Kidney (tissue), 14 donors: ENCODE data around the gene CEP55. TPM values are rescaled to one million over a fixed set of nuclear protein-coding genes. Genes with fewer than 3 reads are reported as not detected.

Experiments used
- DNase-seq, 5 donors: peaks; one replicate each; pipeline ENCODE4 v3.0.0-alpha.2; 2013 to 2020
- FAIRE-seq: peaks from 2 replicates; lab custom pipeline; 2012; peaks lifted over from hg19 to GRCh38; lab: Jason Lieb, UNC
- H3K27ac ChIP-seq, 2 donors: one replicate each; pipeline ENCODE4 v1.7.0; 2013; ENCODE audit warnings: low read depth in 2 of 2, low read length in 2 of 2, inconsistent platforms in 1 of 2
- H3K27me3 ChIP-seq: one replicate; pipeline ENCODE4 v1.7.1; 2013; ENCODE audit warnings: low read length, inconsistent platforms; ENCODE audit not compliant: control insufficient read depth, insufficient read depth
- H3K36me3 ChIP-seq, 3 donors: one replicate each; pipeline versions ENCODE4 v1.7.0 to v1.7.1; 2013; ENCODE audit warnings: low read length in 3 of 3, control low read depth in 1 of 3, inconsistent platforms in 1 of 3; ENCODE audit not compliant: insufficient read depth in 3 of 3, control insufficient read depth in 2 of 3
- H3K4me1 ChIP-seq, 3 donors: one replicate each; pipeline versions ENCODE4 v1.7.0 to v1.7.1; 2013; ENCODE audit warnings: low read length in 3 of 3, inconsistent platforms in 1 of 3, low read depth in 1 of 3; ENCODE audit not compliant: control insufficient read depth in 2 of 3, insufficient read depth in 2 of 3
- H3K4me3 ChIP-seq, 3 donors: one replicate each; pipeline versions ENCODE4 v1.7.0 to v1.8.1; 2013; ENCODE audit warnings: low read length in 3 of 3, control low read depth in 1 of 3, inconsistent platforms in 1 of 3
- H3K9ac ChIP-seq, 3 donors: one replicate each; pipeline versions ENCODE4 v1.7.0 to v1.7.1; 2013; ENCODE audit warnings: low read length in 3 of 3, control low read depth in 1 of 3, inconsistent platforms in 1 of 3
- H3K9me3 ChIP-seq, 3 donors: one replicate each; pipeline versions ENCODE4 v1.7.0 to v1.7.1; 2013; ENCODE audit warnings: low read length in 3 of 3, control low read depth in 1 of 3, inconsistent platforms in 1 of 3; ENCODE audit not compliant: control insufficient read depth in 2 of 3, insufficient read depth in 1 of 3
- intact Hi-C: fragments of 100-400 bp; cut with DNase I; formaldehyde crosslinking; loops from one replicate; pipeline ENCODE4 v1.11.1; 2022
- polyA plus RNA-seq: library from polyadenylated mRNA; stranded (reverse); fragments of 350-450 nt; fragmentation: Illumina TruSeq; extraction: RNeasy Lipid Tissue Mini Kit (QIAGEN cat#74804); gene quantifications from one replicate; pipeline ENCODE4 v1.2.3, GENCODE V29; 2014; ENCODE audit warnings: low read depth, low replicate concordance; ENCODE audit not compliant: insufficient read depth
- total RNA-seq: library from RNA; stranded (reverse); fragmentation: NEBNext Ultra II Directional; extraction: Animal tissue kit (Norgen Biotek cat#: 25700); gene quantifications from one replicate; pipeline ENCODE4 v1.2.1, GENCODE V29; 2021
- TF ChIP-seq, protein P1 (sequence below): IDR thresholded peaks from 3 replicates; pipeline ENCODE4 v1.5.1; 2012; ENCODE audit warnings: mild to moderate bottlenecking, moderate library complexity, borderline replicate concordance; ENCODE audit not compliant: insufficient read depth; ENCODE audit errors: extremely low read depth
- donor health status: control.
- donor health status: control.
- donor health status: control.
- donor health status: control.
- donor health status: control.
- donor health status: DM: yes; HTN: yes; CAD: no.
- donor health status: Normal renal cell carcinoma (clear cell type).

The CEP55 gene
- total and polyA plus RNA-seq, 2 donors from 2014 or later: 0.39 to 0.88 TPM

DNA sequence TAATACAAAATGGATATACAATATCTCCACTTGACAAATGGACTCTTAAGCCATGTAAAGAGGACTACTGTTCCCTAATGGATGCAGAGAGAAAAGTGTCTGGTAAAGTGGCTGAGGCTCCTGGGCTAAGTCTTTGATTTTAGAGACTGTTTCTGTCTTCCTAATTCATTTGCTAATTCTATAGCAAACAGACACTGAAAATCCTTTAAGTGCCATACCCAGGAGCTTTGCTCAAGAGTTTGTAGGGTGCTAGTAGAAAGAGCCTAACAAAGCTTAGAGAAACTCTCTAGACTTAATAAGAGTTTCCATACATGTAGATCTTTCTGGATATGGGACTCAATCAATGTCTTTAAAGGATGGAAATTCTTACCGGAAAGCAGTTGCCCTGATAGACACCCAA lies 16.7 kb downstream of the CEP55 start:
- FAIRE-seq: no peak

DNA sequence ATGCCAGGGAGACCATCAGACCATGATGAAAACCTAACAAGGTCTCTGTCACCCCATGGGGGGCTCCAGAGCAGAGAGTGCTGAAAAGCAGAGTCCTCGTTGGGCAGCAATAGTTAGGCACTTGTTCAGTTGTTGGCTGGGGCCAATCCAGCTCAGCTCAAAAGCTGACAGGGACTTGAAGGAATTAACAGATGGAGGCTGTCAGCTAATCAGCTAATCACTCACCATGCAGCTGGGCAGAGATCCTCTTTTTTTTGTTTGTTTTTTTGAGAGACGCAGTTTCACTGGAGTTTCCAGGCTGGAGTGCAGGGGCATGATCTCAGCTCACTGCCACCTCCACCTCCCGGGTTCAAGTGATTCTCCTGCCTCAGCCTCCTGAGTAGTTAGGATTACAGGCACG lies 18.1 kb downstream of the CEP55 start:
- Histone ChIP-seq H3K4me3 (no peak overlapping the region), H3K9me3 (no peaks in the 10 kb centered on the region), H3K4me1 (no peaks in the 10 kb centered on the region), H3K36me3 (no peaks in the 10 kb centered on the region), H3K27me3 (no peaks in the 10 kb centered on the region), H3K9ac (no peak overlapping the region), H3K27ac (no peak overlapping the region)
- intact Hi-C loops: no loop called here
- no peak for FAIRE-seq
- TF ChIP-seq, protein P1, sequence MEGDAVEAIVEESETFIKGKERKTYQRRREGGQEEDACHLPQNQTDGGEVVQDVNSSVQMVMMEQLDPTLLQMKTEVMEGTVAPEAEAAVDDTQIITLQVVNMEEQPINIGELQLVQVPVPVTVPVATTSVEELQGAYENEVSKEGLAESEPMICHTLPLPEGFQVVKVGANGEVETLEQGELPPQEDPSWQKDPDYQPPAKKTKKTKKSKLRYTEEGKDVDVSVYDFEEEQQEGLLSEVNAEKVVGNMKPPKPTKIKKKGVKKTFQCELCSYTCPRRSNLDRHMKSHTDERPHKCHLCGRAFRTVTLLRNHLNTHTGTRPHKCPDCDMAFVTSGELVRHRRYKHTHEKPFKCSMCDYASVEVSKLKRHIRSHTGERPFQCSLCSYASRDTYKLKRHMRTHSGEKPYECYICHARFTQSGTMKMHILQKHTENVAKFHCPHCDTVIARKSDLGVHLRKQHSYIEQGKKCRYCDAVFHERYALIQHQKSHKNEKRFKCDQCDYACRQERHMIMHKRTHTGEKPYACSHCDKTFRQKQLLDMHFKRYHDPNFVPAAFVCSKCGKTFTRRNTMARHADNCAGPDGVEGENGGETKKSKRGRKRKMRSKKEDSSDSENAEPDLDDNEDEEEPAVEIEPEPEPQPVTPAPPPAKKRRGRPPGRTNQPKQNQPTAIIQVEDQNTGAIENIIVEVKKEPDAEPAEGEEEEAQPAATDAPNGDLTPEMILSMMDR: no peak
- no peak for DNase-seq

More for the DNA sequence above, 16.7 kb downstream of the CEP55 start:
- Histone ChIP-seq H3K9ac (no peak overlapping the region), H3K4me1 (no peaks in the 10 kb centered on the region), H3K27me3 (no peaks in the 10 kb centered on the region), H3K9me3 (no peaks in the 10 kb centered on the region), H3K36me3 (no peaks in the 10 kb centered on the region), H3K4me3 (no peak overlapping the region), H3K27ac (no peak overlapping the region)
- TF ChIP-seq, protein P1: no peak
- no peak for DNase-seq
- intact Hi-C loops: no loop called here

DNA sequence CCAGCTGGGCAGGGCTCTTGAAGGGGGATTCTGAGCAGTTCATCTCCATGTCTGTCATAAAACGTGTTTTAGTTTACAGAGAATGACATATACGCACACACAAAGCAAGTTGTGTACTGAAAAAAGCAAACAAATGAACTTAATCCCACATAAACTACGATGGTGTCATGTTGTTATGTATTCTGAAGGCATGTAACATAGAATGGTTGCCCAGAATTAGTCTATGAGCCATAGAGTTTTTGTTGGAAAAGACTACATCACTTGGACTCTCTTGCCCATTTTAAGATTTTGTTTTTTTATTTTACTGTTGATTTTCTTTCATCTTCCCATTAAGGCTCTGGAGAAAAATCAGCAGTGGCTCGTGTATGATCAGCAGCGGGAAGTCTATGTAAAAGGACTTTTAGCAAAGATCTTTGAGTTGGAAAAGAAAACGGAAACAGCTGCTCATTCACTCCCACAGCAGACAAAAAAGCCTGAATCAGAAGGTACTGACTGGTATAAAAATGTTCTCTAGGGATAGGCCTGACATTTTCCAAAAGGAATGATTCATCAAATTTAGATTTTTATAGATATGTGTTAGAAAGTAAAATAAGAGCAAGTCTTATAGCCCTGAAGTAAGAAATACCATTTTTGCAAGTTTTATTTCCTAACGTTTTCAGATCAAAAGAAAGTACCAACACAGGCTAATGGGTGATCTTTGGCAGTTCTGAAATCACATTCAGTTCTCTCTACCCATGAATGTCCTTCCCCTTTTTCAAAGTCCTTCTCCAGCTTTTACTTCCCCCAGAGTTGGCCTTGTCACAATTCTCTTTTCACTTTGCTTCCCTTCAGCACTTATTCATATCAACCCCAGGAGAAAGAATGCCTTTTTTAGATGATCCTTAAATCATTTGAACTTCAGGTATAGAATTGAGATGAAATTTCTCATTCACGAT lies 18.9 kb downstream of the CEP55 start:
- no peak overlapping the region for H3K27ac ChIP-seq

More for the DNA sequence above, 18.9 kb downstream of the CEP55 start:
- DNase-seq (no peak), FAIRE-seq (no peak)
- Histone ChIP-seq H3K27me3 (no peaks in the 10 kb centered on the region), H3K4me1 (no peaks in the 10 kb centered on the region), H3K4me3 (no peak overlapping the region), H3K9ac (no peak overlapping the region), H3K36me3 (no peaks in the 10 kb centered on the region), H3K9me3 (no peaks in the 10 kb centered on the region)
- intact Hi-C loops: no loop called here
- TF ChIP-seq, protein P1: no peak
